ENCODE results near the gene RAB4A.

The RAB4A gene

GRCh38 chr1:229241390-229241789, 29.5 kb upstream of the RAB4A start:
- DNase-seq (ENCODE audit: extremely low spot score), result no peak
- CTCF ChIA-PET, result no interaction called here
- TF ChIP-seq CTBP1 (IDR thresholded peaks at IDR 0.05; ENCODE audit: borderline replicate concordance) (no peak), PKNOX1 (IDR thresholded peaks at IDR 0.05) (no peak), NFRKB (IDR thresholded peaks at IDR 0.05) (no peak), BHLHE40 (IDR thresholded peaks at IDR 0.05; ENCODE audit: borderline replicate concordance) (no peak), FOXA1 (IDR thresholded peaks at IDR 0.05) (no peak), ELF4 (IDR thresholded peaks at IDR 0.05) (no peak), LEF1 (IDR thresholded peaks at IDR 0.05; ENCODE audit: borderline replicate concordance) (no peak), L3MBTL2 (conservative IDR thresholded peaks at IDR 0.05) (no peak), FOXK2 (IDR thresholded peaks at IDR 0.05) (no peak), TARDBP (IDR thresholded peaks at IDR 0.05) (no peak)
- POLR2A ChIA-PET, result no interaction called here

GRCh38 chr1:229243638-229244037, 27.3 kb upstream of the RAB4A start:
- CTCF ChIA-PET, result interaction anchor here (1.1 kb wide), 1 partner anchor 11 kb away, joined by 3 read pairs; no protein-coding TSS in a partner anchor
- no peak for TF ChIP-seq L3MBTL2 (conservative IDR thresholded peaks at IDR 0.05)
- TF ChIP-seq FOXK2 (IDR thresholded peaks at IDR 0.05), result no peak
- TF ChIP-seq CTBP1 (IDR thresholded peaks at IDR 0.05; ENCODE audit: borderline replicate concordance), result no peak

GRCh38 chr1:229244091-229244490, 26.8 kb upstream of the RAB4A start:
- ChIA-PET POLR2A (no interaction called here), CTCF (interaction anchor here (1.1 kb wide), 1 partner anchor 11 kb away, joined by 3 read pairs; no protein-coding TSS in a partner anchor)
- DNase-seq (ENCODE audit: extremely low spot score), result no peak
- TF ChIP-seq PKNOX1 (IDR thresholded peaks at IDR 0.05) (no peak), BHLHE40 (IDR thresholded peaks at IDR 0.05; ENCODE audit: borderline replicate concordance) (no peak), ARNT (IDR thresholded peaks at IDR 0.05) (no peak), ELF4 (IDR thresholded peaks at IDR 0.05) (no peak), ZNF384 (IDR thresholded peaks at IDR 0.05) (no peak), SP1 (IDR thresholded peaks at IDR 0.05) (no peak), FOXM1 (IDR thresholded peaks at IDR 0.05; ENCODE audit: borderline replicate concordance) (no peak), HDGF (IDR thresholded peaks at IDR 0.05; ENCODE audit: borderline replicate concordance) (no peak), FOXA1 (IDR thresholded peaks at IDR 0.05) (no peak)

More at GRCh38 chr1:229243638-229244037, 27.3 kb upstream of the RAB4A start:
- POLR2A ChIA-PET, result no interaction called here
- DNase-seq (ENCODE audit: extremely low spot score), result no peak

GRCh38 chr1:229247871-229248270, 23.0 kb upstream of the RAB4A start:
- POLR2A ChIA-PET, result no interaction called here
- TF ChIP-seq FOXK2 (IDR thresholded peaks at IDR 0.05), result no peak
- no peak for DNase-seq (ENCODE audit: extremely low spot score)
- CTCF ChIA-PET, result no interaction called here

GRCh38 chr1:229248821-229249817, 21.8 kb upstream of the RAB4A start:
- TF ChIP-seq L3MBTL2 (conservative IDR thresholded peaks at IDR 0.05) (no peak), ARNT (IDR thresholded peaks at IDR 0.05) (no peak), CTBP1 (IDR thresholded peaks at IDR 0.05; ENCODE audit: borderline replicate concordance) (no peak), FOXA1 (IDR thresholded peaks at IDR 0.05) (no peak), SP1 (IDR thresholded peaks at IDR 0.05) (no peak), FOXM1 (IDR thresholded peaks at IDR 0.05; ENCODE audit: borderline replicate concordance) (no peak), SUZ12 (IDR thresholded peaks at IDR 0.05) (no peak), BHLHE40 (IDR thresholded peaks at IDR 0.05; ENCODE audit: borderline replicate concordance) (no peak), NFRKB (IDR thresholded peaks at IDR 0.05) (no peak), HDGF (IDR thresholded peaks at IDR 0.05; ENCODE audit: borderline replicate concordance) (no peak), LEF1 (IDR thresholded peaks at IDR 0.05; ENCODE audit: borderline replicate concordance) (no peak), FOXK2 (IDR thresholded peaks at IDR 0.05) (no peak), ZNF384 (IDR thresholded peaks at IDR 0.05) (no peak), PKNOX1 (IDR thresholded peaks at IDR 0.05) (no peak), ELF4 (IDR thresholded peaks at IDR 0.05) (no peak), TARDBP (IDR thresholded peaks at IDR 0.05) (no peak)
- CTCF ChIA-PET, result no interaction called here
- no peak for DNase-seq (ENCODE audit: extremely low spot score)
- POLR2A ChIA-PET, result no interaction called here

GRCh38 chr1:229249854-229250644, 20.9 kb upstream of the RAB4A start:
- ChIA-PET POLR2A (no interaction called here), CTCF (interaction anchor here (0.6 kb wide), 1 partner anchor 265 kb away, joined by 3 read pairs; no protein-coding TSS in a partner anchor)
- no peak for DNase-seq (ENCODE audit: extremely low spot score)

More at GRCh38 chr1:229249854-229250644, 20.9 kb upstream of the RAB4A start:
- TF ChIP-seq SP1 (IDR thresholded peaks at IDR 0.05), result no peak
- no peak for TF ChIP-seq FOXK2 (IDR thresholded peaks at IDR 0.05)
- TF ChIP-seq HDGF (IDR thresholded peaks at IDR 0.05; ENCODE audit: borderline replicate concordance), result no peak
- TF ChIP-seq L3MBTL2 (conservative IDR thresholded peaks at IDR 0.05), result no peak
- TF ChIP-seq BHLHE40 (IDR thresholded peaks at IDR 0.05; ENCODE audit: borderline replicate concordance), result no peak
- no peak for TF ChIP-seq FOXA1 (IDR thresholded peaks at IDR 0.05)
- no peak for TF ChIP-seq NFRKB (IDR thresholded peaks at IDR 0.05)
- TF ChIP-seq FOXM1 (IDR thresholded peaks at IDR 0.05; ENCODE audit: borderline replicate concordance), result no peak
- TF ChIP-seq SUZ12 (IDR thresholded peaks at IDR 0.05), result no peak
- TF ChIP-seq ARNT (IDR thresholded peaks at IDR 0.05), result no peak
- TF ChIP-seq ELF4 (IDR thresholded peaks at IDR 0.05), result no peak
- no peak for TF ChIP-seq LEF1 (IDR thresholded peaks at IDR 0.05; ENCODE audit: borderline replicate concordance)
- TF ChIP-seq ZNF384 (IDR thresholded peaks at IDR 0.05), result no peak
- no peak for TF ChIP-seq CTBP1 (IDR thresholded peaks at IDR 0.05; ENCODE audit: borderline replicate concordance)
- no peak for TF ChIP-seq TARDBP (IDR thresholded peaks at IDR 0.05)
- no peak for TF ChIP-seq PKNOX1 (IDR thresholded peaks at IDR 0.05)

Data from HEK293T (cell line).